Peyer's patch (tissue), 4 donors: ENCODE data around the gene PRKCA. TPM values are rescaled to one million over a fixed set of nuclear protein-coding genes. Genes with fewer than 3 reads are reported as not detected.

ENCODE experiments used
- DNase-seq, 3 donors: peaks; one replicate each; pipeline ENCODE4 v3.0.0-alpha.2; 2017 to 2019
- H3K27ac ChIP-seq, 4 donors: fragments of 200-600 bp; sonication (generic); one replicate each; pipeline ENCODE4 v1.5.1; 2016 to 2019
- H3K27me3 ChIP-seq, 2 donors: fragments of 200-600 bp; sonication (generic); one replicate each; pipeline ENCODE4 v1.5.1; 2019
- H3K36me3 ChIP-seq, 3 donors: fragments of 200-600 bp; sonication (generic); one replicate each; pipeline ENCODE4 v1.5.1; 2016 to 2019
- H3K4me1 ChIP-seq, 4 donors: fragments of 200-600 bp; sonication (generic); one replicate each; pipeline ENCODE4 v1.5.1; 2016 to 2019
- H3K4me3 ChIP-seq, 4 donors: fragments of 200-600 bp; sonication (generic); 1 replicate in 3 of 4; 2 replicates in 1 of 4; pipeline ENCODE4 v1.5.1; 2016 to 2019; ENCODE audit warnings: mild to moderate bottlenecking in 1 of 4
- H3K9me3 ChIP-seq, 4 donors: fragments of 200-600 bp; sonication (generic); one replicate each; pipeline ENCODE4 v1.5.1; 2016 to 2019; ENCODE audit warnings: mild to moderate bottlenecking in 1 of 4
- POLR2A ChIP-seq, 2 donors: fragments of 450-650 bp; IDR thresholded peaks; one replicate each; pipeline ENCODE4 v1.5.1; 2017; ENCODE audit warnings: antibody characterized with exemption in 2 of 2, mild to moderate bottlenecking in 2 of 2, moderate library complexity in 2 of 2
- total RNA-seq, 4 donors: library from RNA; depleted of rRNA; stranded (reverse); fragments of >200 nt; gene quantifications; one replicate each; pipeline ENCODE4 v1.1.0, GENCODE V29; 2016
- TF ChIP-seq, protein P1 (sequence below), 6 experiments: fragments of 450-650 bp in 4 of 6; fragments of 200-600 bp in 2 of 6; sonication (generic) in 1 of 6; IDR thresholded peaks; one replicate each; pipeline ENCODE4 v1.5.1; 2017 to 2019; ENCODE audit warnings: antibody characterized with exemption in 6 of 6, mild to moderate bottlenecking in 3 of 6, moderate library complexity in 1 of 6

The PRKCA gene
- total RNA-seq, 4 donors from 2014 or later: 32.2 to 47.0 (median 43.5) TPM

DNA sequence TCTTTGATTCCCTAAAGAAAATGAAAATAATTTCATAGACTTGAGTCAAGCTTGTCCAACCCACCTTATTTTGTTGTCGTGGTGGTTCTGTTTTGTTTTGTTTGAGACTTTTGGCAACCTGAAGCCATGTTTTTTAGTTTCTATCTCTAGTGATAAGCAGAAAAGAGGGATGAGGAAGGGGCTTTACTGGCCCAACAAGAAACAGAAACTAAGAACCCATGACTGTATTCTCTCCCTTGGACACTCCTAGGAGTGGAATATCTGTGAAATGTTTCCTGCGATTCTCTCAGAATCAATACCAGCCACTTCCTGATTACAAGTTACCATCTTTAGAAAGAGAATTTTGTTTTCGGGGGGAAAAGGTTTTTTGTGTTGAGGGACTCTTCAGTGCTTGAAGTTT lies 207.5 kb downstream of the PRKCA start:
- Histone ChIP-seq H3K4me3 (no peak overlapping the region), H3K9me3 (no peaks in the 10 kb centered on the region), H3K36me3 (no peaks in the 10 kb centered on the region), H3K27ac (no peak overlapping the region), H3K27me3 (no peaks in the 10 kb centered on the region), H3K4me1 (peaks cover 0 to 12% (median 2%) of the 10 kb centered on the region in 4 donors)
- no peak for DNase-seq
- TF ChIP-seq, protein P1, sequence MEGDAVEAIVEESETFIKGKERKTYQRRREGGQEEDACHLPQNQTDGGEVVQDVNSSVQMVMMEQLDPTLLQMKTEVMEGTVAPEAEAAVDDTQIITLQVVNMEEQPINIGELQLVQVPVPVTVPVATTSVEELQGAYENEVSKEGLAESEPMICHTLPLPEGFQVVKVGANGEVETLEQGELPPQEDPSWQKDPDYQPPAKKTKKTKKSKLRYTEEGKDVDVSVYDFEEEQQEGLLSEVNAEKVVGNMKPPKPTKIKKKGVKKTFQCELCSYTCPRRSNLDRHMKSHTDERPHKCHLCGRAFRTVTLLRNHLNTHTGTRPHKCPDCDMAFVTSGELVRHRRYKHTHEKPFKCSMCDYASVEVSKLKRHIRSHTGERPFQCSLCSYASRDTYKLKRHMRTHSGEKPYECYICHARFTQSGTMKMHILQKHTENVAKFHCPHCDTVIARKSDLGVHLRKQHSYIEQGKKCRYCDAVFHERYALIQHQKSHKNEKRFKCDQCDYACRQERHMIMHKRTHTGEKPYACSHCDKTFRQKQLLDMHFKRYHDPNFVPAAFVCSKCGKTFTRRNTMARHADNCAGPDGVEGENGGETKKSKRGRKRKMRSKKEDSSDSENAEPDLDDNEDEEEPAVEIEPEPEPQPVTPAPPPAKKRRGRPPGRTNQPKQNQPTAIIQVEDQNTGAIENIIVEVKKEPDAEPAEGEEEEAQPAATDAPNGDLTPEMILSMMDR (IDR thresholded peaks at IDR 0.05): no peak
- TF ChIP-seq POLR2A (IDR thresholded peaks at IDR 0.05): no peak

DNA sequence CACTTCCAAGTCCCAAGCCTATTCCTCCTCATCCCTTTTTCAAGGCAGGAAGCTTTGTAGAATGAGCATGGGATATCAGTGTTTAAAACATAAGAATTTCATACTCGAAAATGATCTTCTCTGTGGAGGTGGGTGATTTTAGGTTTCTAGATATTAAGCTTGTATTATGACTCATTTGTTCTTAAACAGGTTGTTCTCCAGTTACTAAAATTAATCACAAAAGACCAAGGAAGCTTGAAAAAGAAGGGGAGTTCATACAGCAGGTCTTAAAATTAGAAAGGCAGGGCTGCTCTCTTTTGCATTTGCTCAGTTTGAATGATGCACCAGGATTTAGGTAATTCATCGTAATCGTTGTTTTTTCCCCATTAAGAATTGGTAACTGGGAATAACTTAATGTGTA lies 208.7 kb downstream of the PRKCA start:
- TF ChIP-seq POLR2A (IDR thresholded peaks at IDR 0.05): no peak
- TF ChIP-seq, protein P1 (IDR thresholded peaks at IDR 0.05): no peak
- Histone ChIP-seq H3K9me3 (no peaks in the 10 kb centered on the region), H3K27ac (no peak overlapping the region), H3K4me1 (peaks cover 0 to 12% (median 2%) of the 10 kb centered on the region in 4 donors), H3K36me3 (no peaks in the 10 kb centered on the region), H3K27me3 (no peaks in the 10 kb centered on the region), H3K4me3 (no peak overlapping the region)
- no peak for DNase-seq

DNA sequence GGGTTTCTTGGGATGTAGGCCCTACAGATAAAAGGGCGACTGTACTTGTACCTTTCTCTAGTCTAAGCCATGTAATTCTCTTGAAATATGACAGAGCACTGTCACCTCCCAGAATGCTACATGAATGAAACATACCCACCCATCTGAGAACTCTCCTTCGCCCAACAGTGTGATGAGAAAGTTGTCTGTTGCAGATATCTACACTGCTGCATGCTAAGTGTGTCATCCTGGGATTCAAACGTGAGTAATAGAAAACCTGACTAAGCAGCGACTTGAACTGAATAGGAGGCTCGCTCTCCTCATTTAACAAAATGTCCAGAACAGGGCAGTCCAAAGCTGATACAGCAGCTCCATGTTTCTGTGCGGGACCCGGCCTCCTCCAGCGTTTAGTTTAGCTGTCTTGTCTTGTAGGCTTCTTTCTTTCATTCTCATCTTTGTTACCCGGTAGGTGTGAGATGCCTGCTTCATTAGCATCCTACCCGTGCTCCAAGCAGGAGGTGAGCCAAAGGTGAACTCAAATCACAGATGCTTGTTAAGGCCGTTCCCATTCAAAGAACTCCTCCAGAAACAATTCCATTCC lies 211.9 kb downstream of the PRKCA start:
- H3K4me3 ChIP-seq: no peak overlapping the region
- no peaks in the 10 kb centered on the region for H3K36me3 ChIP-seq
- DNase-seq: no peak
- TF ChIP-seq, protein P1 (IDR thresholded peaks at IDR 0.05): no peak
- no peak for TF ChIP-seq POLR2A (IDR thresholded peaks at IDR 0.05)
- H3K27ac ChIP-seq: no peak overlapping the region
- no peaks in the 10 kb centered on the region for H3K9me3 ChIP-seq
- peaks cover 0 to 9% (median 2%) of the 10 kb centered on the region in 4 donors for H3K4me1 ChIP-seq
- H3K27me3 ChIP-seq: no peaks in the 10 kb centered on the region

DNA sequence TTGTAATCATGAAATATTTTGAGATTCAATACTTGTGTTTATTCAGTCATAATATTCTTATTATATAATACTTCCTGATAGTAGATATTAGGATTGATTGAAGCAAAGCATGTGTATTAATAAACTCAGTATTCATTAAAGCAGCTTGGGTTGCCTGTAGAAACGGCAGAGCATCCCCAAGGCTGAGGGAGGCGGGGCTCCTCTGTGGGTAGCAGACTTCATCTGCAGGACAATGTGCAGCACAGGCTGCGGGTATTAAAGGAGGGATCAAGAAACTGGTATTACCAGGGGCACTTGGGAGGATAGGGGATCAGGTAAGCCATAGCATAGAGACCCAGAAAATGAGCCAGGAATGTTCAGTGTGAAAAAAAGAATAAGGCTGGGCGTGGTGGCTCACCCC lies 213.6 kb downstream of the PRKCA start:
- H3K36me3 ChIP-seq: no peaks in the 10 kb centered on the region
- H3K27ac ChIP-seq: no peak overlapping the region
- no peaks in the 10 kb centered on the region for H3K4me1 ChIP-seq
- H3K9me3 ChIP-seq: no peaks in the 10 kb centered on the region
- TF ChIP-seq, protein P1 (IDR thresholded peaks at IDR 0.05): no peak
- no peak for TF ChIP-seq POLR2A (IDR thresholded peaks at IDR 0.05)
- DNase-seq: no peak
- H3K27me3 ChIP-seq: no peaks in the 10 kb centered on the region
- H3K4me3 ChIP-seq: no peak overlapping the region

DNA sequence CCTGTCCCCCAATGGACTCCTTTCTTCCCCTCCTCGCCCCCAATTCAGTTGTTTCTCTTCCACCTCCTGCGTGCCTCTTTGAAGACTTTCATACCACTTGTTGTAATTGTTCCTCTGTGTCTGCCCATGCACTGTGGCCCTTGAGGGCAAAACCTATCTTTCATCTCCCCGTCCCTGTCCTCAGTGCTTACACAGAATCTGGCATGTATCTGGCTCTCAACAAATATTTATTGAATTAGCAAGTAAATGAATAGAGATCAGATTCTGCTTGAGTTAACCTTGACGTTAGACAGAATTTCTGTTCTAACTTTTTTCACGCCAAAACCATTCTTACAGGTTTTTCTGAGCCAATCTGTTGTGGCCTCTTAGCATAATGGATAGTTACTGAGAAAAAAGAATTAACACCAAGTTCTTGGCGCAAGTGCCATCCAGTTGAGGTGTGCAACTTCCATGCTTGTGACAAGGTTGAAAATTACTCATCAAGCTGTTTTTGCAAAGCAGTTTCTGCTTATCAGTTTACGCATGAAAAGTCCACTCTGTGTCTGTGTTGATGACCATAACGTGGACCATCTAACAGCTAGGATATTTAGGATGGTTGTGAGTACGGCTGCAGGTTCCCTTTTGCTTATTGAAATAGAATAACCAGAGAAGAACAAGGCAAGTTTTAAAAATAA lies 215.1 kb downstream of the PRKCA start:
- no peak for TF ChIP-seq POLR2A (IDR thresholded peaks at IDR 0.05)
- TF ChIP-seq, protein P1 (IDR thresholded peaks at IDR 0.05): no peak
- H3K4me1 ChIP-seq: no peaks in the 10 kb centered on the region

More for the DNA sequence above, 215.1 kb downstream of the PRKCA start:
- no peak overlapping the region for H3K27ac ChIP-seq
- H3K27me3 ChIP-seq: no peaks in the 10 kb centered on the region
- no peaks in the 10 kb centered on the region for H3K36me3 ChIP-seq
- H3K9me3 ChIP-seq: no peaks in the 10 kb centered on the region
- no peak for DNase-seq
- no peak overlapping the region for H3K4me3 ChIP-seq
